Keratinocyte (primary cell): ENCODE measurements around the gene RASD1. TPM values are rescaled to one million over a fixed set of nuclear protein-coding genes. Genes with fewer than 3 reads are reported as not detected.
"Not testable (repeated sequence)": the region's sequence is repeated elsewhere in the genome, so short reads cannot be mapped to it uniquely, and the experiment has no call there.

Experiments
- DNase-seq: peaks from one replicate; pipeline ENCODE4 v3.0.0-alpha.2; 2011; ENCODE audit warnings: low read depth, missing footprints, low spot score
- FAIRE-seq: peaks from 2 replicates; lab custom pipeline; 2011; peaks lifted over from hg19 to GRCh38; lab: Jason Lieb, UNC
- H2AFZ ChIP-seq: 2 replicates; pipeline ENCODE4 v1.6.0; 2012; ENCODE audit warnings: low read length, control low read depth, inconsistent platforms; ENCODE audit not compliant: control insufficient read depth
- H3K27ac ChIP-seq: 2 replicates; pipeline ENCODE4 v1.5.1; 2011; ENCODE audit warnings: low read length; ENCODE audit not compliant: control insufficient read depth, insufficient read depth
- H3K27me3 ChIP-seq: 3 replicates; pipeline ENCODE4 v1.6.0; 2011; ENCODE audit warnings: low read length; ENCODE audit not compliant: control insufficient read depth, insufficient read depth; ENCODE audit errors: extremely low read depth
- H3K36me3 ChIP-seq, 2 experiments: 2 replicates in 1 of 2; 3 replicates in 1 of 2; pipeline ENCODE4 v1.5.1; 2011; ENCODE audit warnings: low read length in 2 of 2, mild to moderate bottlenecking in 1 of 2; ENCODE audit not compliant: control insufficient read depth in 2 of 2, insufficient read depth in 2 of 2; ENCODE audit errors: extremely low read depth in 1 of 2
- H3K4me1 ChIP-seq: 3 replicates; pipeline ENCODE4 v1.5.1; 2011; ENCODE audit warnings: low read length; ENCODE audit not compliant: control insufficient read depth, insufficient read depth; ENCODE audit errors: extremely low read depth
- H3K4me2 ChIP-seq: 3 replicates; pipeline ENCODE4 v1.6.0; 2011; ENCODE audit warnings: low read depth, low read length; ENCODE audit not compliant: control insufficient read depth, insufficient read depth; ENCODE audit errors: extremely low read depth
- H3K4me3 ChIP-seq, 3 experiments: fragments of 200-600 bp in 1 of 3; sonication (generic) in 1 of 3; 2 replicates in 2 of 3; 3 replicates in 1 of 3; pipeline ENCODE4 v1.5.1; 2011 to 2016; ENCODE audit warnings: low read length in 3 of 3, mild to moderate bottlenecking in 3 of 3, control low read depth in 2 of 3, inconsistent platforms in 1 of 3, low read depth in 1 of 3, mixed read lengths in 1 of 3, mixed run types in 1 of 3, moderate library complexity in 1 of 3; ENCODE audit not compliant: control insufficient read depth in 2 of 3, insufficient read depth in 2 of 3; ENCODE audit errors: extremely low read depth in 1 of 3
- H3K79me2 ChIP-seq: 2 replicates; pipeline ENCODE4 v1.6.0; 2012; ENCODE audit warnings: low read length; ENCODE audit not compliant: control insufficient read depth, insufficient read depth
- H3K9ac ChIP-seq: 3 replicates; pipeline ENCODE4 v1.6.0; 2011; ENCODE audit warnings: low read length; ENCODE audit not compliant: control insufficient read depth, insufficient read depth; ENCODE audit errors: extremely low read depth
- H3K9me1 ChIP-seq: 3 replicates; pipeline ENCODE4 v1.6.0; 2011; ENCODE audit warnings: low read length; ENCODE audit not compliant: control insufficient read depth, insufficient read depth; ENCODE audit errors: extremely low read depth
- H3K9me3 ChIP-seq: 2 replicates; pipeline ENCODE4 v1.5.1; 2012; ENCODE audit warnings: low read depth, low read length; ENCODE audit not compliant: control insufficient read depth
- H4K20me1 ChIP-seq: 3 replicates; pipeline ENCODE4 v1.6.0; 2011; ENCODE audit warnings: low read length; ENCODE audit not compliant: control insufficient read depth, insufficient read depth; ENCODE audit errors: extremely low read depth
- CTCF ChIP-seq, 3 experiments: IDR thresholded peaks in 1 of 3; conservative IDR thresholded peaks in 1 of 3; optimal IDR thresholded peaks in 1 of 3; 2 replicates in 2 of 3; 3 replicates in 1 of 3; pipeline versions ENCODE3 to v1.5.1; 2011; ENCODE audit warnings: low read length in 3 of 3, mild to moderate bottlenecking in 3 of 3, moderate library complexity in 2 of 3, control low read depth in 1 of 3, inconsistent platforms in 1 of 3; ENCODE audit not compliant: insufficient read depth in 2 of 3; ENCODE audit errors: extremely low read depth in 1 of 3
- EZH2 ChIP-seq: IDR thresholded peaks from one replicate; pipeline ENCODE4 v1.6.1; 2012; ENCODE audit warnings: inconsistent platforms, mild to moderate bottlenecking, low read length, moderate library complexity
- dilution Hi-C: fragments of 300-500 bp; cut with MboI; formaldehyde crosslinking; loops from one replicate; pipeline ENCODE4 v1.7.0; 2020; ENCODE audit warnings: low sequenced_read_pairs; ENCODE audit not compliant: extremely low pct_ligation_motif_present
- polyA plus RNA-seq, 5 experiments: library from polyadenylated mRNA; depleted of rRNA in 3 of 5; stranded (reverse) in 3 of 5; stranded (forward) in 1 of 5; unstranded in 1 of 5; fragments of >200 nt; gene quantifications; 1 replicate in 1 of 5; 2 replicates in 3 of 5; 3 replicates in 1 of 5; pipeline versions ENCODE4 v1.2.1 to v1.2.3, GENCODE V29; 2011 to 2012; ENCODE audit warnings: missing spikeins in 2 of 5, low read depth in 1 of 5, low replicate concordance in 1 of 5

Gene RASD1
- polyA plus RNA-seq, 1 donor (not counting 4 experiments of a cell fraction or from before 2014, with no cell fraction given): 0.20 TPM

GRCh38 chr17:17466511-17466910 is 29.7 kb downstream of the RASD1 start:
- no peak overlapping the region for H3K4me3 ChIP-seq
- H4K20me1 ChIP-seq: no peaks in the 10 kb centered on the region
- no peaks in the 10 kb centered on the region for H3K36me3 ChIP-seq
- TF ChIP-seq EZH2 (no peak), CTCF (optimal IDR thresholded peaks at IDR 0.05 in 1 of 3, IDR thresholded peaks at IDR 0.05 in 1 of 3, conservative IDR thresholded peaks at IDR 0.05 in 1 of 3; ENCODE audit: extremely low read depth in 1 of 3, insufficient read depth in 2 of 3, low read length in 3 of 3) (no peak)
- no peak for FAIRE-seq
- no peaks in the 10 kb centered on the region for H3K9me3 ChIP-seq
- no peaks in the 10 kb centered on the region for H3K4me1 ChIP-seq
- no peak overlapping the region for H3K27ac ChIP-seq
- no peak overlapping the region for H3K9ac ChIP-seq
- dilution Hi-C loops: no loop called here
- H3K27me3 ChIP-seq: peaks cover 39% of the 10 kb centered on the region
- H3K4me2 ChIP-seq: no peak overlapping the region
- DNase-seq: no peak
- no peaks in the 10 kb centered on the region for H3K9me1 ChIP-seq
- no peak overlapping the region for H2AFZ ChIP-seq
- H3K79me2 ChIP-seq: no peaks in the 10 kb centered on the region

- H3K9ac ChIP-seq, H3K36me3 ChIP-seq, dilution Hi-C loops, FAIRE-seq, H2AFZ ChIP-seq, H3K9me1 ChIP-seq, H3K27ac ChIP-seq, H3K9me3 ChIP-seq, H3K4me1 ChIP-seq, H4K20me1 ChIP-seq, DNase-seq, H3K4me3 ChIP-seq, H3K4me2 ChIP-seq, H3K79me2 ChIP-seq: not testable (repeated sequence)
- H3K27me3 ChIP-seq: peaks cover 35% of the 10 kb centered on the region
Measured at GRCh38 chr17:17465878-17466277, 30.3 kb downstream of the RASD1 start.

GRCh38 chr17:17463821-17464220 is 32.4 kb downstream of the RASD1 start:
- Histone ChIP-seq H3K9me3 (no peaks in the 10 kb centered on the region), H3K4me2 (no peak overlapping the region), H3K9ac (no peak overlapping the region), H3K4me3 (no peak overlapping the region), H3K36me3 (no peaks in the 10 kb centered on the region), H3K27me3 (peaks cover 29% of the 10 kb centered on the region), H3K27ac (no peak overlapping the region), H4K20me1 (no peaks in the 10 kb centered on the region), H2AFZ (no peak overlapping the region), H3K79me2 (no peaks in the 10 kb centered on the region), H3K9me1 (no peaks in the 10 kb centered on the region), H3K4me1 (no peaks in the 10 kb centered on the region)
- no peak for DNase-seq
- FAIRE-seq: no peak
- TF ChIP-seq EZH2 (no peak), CTCF (optimal IDR thresholded peaks at IDR 0.05 in 1 of 3, IDR thresholded peaks at IDR 0.05 in 1 of 3, conservative IDR thresholded peaks at IDR 0.05 in 1 of 3; ENCODE audit: extremely low read depth in 1 of 3, insufficient read depth in 2 of 3, low read length in 3 of 3) (no peak)
- dilution Hi-C loops: no loop called here
